CD4-positive, alpha-beta T cell (primary cell): ENCODE results near the gene MECR. TPM values are rescaled to one million over a fixed set of nuclear protein-coding genes. Genes with fewer than 3 reads are reported as not detected.

Experiments used
- ATAC-seq: fragments of 200-7000 bp; cut with Tn5 transposase; one replicate; pipeline ENCODE4 v1.10.0; 2022; ENCODE audit warnings: mild to moderate bottlenecking; ENCODE audit not compliant: poor library complexity
- CTCF ChIA-PET: fragments of 350-600 bp; sonication (Branson Sonifier 250); formaldehyde crosslinking; loops from one replicate; lab custom pipeline; 2021; ENCODE audit warnings: antibody characterized with exemption, inconsistent platforms; lab: Charles Lee
- POLR2A ChIA-PET: fragments of 350-600 bp; sonication (Branson Sonifier 250); formaldehyde crosslinking; loops from one replicate; lab custom pipeline; 2021; ENCODE audit warnings: antibody characterized with exemption, inconsistent platforms; lab: Charles Lee
- DNase-seq, 14 experiments: peaks; one replicate each; pipeline ENCODE4 v3.0.0-alpha.2; 2013 to 2020; ENCODE audit warnings: mixed read lengths in 2 of 14
- H3K27ac ChIP-seq, 2 donors: one replicate each; pipeline versions ENCODE4 v1.5.1 to v1.7.0; 2013; ENCODE audit warnings: low read length in 2 of 2, low read depth in 1 of 2, mild to moderate bottlenecking in 1 of 2
- H3K27me3 ChIP-seq, 2 experiments: 1 replicate in 1 of 2; 2 replicates in 1 of 2; pipeline versions ENCODE4 v1.6.1 to v1.7.0; 2013; ENCODE audit warnings: low read length in 2 of 2, control low read depth in 1 of 2, mild to moderate bottlenecking in 1 of 2, moderate library complexity in 1 of 2; ENCODE audit not compliant: insufficient read depth in 2 of 2, control insufficient read depth in 1 of 2
- H3K36me3 ChIP-seq: one replicate; pipeline ENCODE4 v1.6.1; 2013; ENCODE audit warnings: low read length, control low read depth; ENCODE audit not compliant: insufficient read depth
- H3K4me1 ChIP-seq: one replicate; pipeline ENCODE4 v1.6.1; 2013; ENCODE audit warnings: low read length, control low read depth; ENCODE audit not compliant: insufficient read depth
- H3K4me3 ChIP-seq: one replicate; pipeline ENCODE4 v1.5.1; 2013; ENCODE audit warnings: mild to moderate bottlenecking, low read length, moderate library complexity
- H3K9me3 ChIP-seq, 2 experiments: 1 replicate in 1 of 2; 2 replicates in 1 of 2; pipeline versions ENCODE4 v1.6.1 to v1.7.0; 2013; ENCODE audit warnings: low read length in 2 of 2, mild to moderate bottlenecking in 2 of 2, control low read depth in 1 of 2, moderate library complexity in 1 of 2; ENCODE audit not compliant: control insufficient read depth in 1 of 2, insufficient read depth in 1 of 2
- H3K27ac Mint-ChIP-seq: one replicate; pipeline ENCODE4 v1.8.0; 2020; ENCODE audit warnings: mixed read lengths
- H3K27me3 Mint-ChIP-seq: one replicate; pipeline ENCODE4 v1.8.0; 2021; ENCODE audit warnings: mixed read lengths
- H3K36me3 Mint-ChIP-seq: one replicate; pipeline ENCODE4 v1.8.0; 2021; ENCODE audit warnings: low read depth, mixed read lengths
- H3K4me1 Mint-ChIP-seq: one replicate; pipeline ENCODE4 v1.8.0; 2021; ENCODE audit warnings: low read depth, mixed read lengths
- H3K4me3 Mint-ChIP-seq: one replicate; pipeline ENCODE4 v1.8.0; 2020; ENCODE audit warnings: mild to moderate bottlenecking, mixed read lengths
- H3K9me3 Mint-ChIP-seq: one replicate; pipeline ENCODE4 v1.8.0; 2020; ENCODE audit warnings: mixed read lengths
- CTCF ChIP-seq: fragments of 200-600 bp; IDR thresholded peaks from one replicate; pipeline ENCODE4 v1.8.0; 2022; ENCODE audit warnings: antibody characterized with exemption, mild to moderate bottlenecking
- intact Hi-C, 2 experiments: fragments of 100-400 bp; cut with DNase I in 1 of 2; cut with micrococcal nuclease in 1 of 2; formaldehyde crosslinking; loops; one replicate each; pipeline versions ENCODE4 v1.15.1 to v1.9.0; 2023 to 2025; cut with DNase I, micrococcal nuclease
- total RNA-seq, 174 experiments: library from RNA in 2 of 174; stranded (reverse) in 2 of 174; gene quantifications; one replicate each; pipeline ENCODE4 v1.2.3 and lab custom pipeline; 2021 to 2026

The MECR gene
- total RNA-seq, 2 experiments from 2014 or later, result 5.5 to 6.6 TPM

DNA sequence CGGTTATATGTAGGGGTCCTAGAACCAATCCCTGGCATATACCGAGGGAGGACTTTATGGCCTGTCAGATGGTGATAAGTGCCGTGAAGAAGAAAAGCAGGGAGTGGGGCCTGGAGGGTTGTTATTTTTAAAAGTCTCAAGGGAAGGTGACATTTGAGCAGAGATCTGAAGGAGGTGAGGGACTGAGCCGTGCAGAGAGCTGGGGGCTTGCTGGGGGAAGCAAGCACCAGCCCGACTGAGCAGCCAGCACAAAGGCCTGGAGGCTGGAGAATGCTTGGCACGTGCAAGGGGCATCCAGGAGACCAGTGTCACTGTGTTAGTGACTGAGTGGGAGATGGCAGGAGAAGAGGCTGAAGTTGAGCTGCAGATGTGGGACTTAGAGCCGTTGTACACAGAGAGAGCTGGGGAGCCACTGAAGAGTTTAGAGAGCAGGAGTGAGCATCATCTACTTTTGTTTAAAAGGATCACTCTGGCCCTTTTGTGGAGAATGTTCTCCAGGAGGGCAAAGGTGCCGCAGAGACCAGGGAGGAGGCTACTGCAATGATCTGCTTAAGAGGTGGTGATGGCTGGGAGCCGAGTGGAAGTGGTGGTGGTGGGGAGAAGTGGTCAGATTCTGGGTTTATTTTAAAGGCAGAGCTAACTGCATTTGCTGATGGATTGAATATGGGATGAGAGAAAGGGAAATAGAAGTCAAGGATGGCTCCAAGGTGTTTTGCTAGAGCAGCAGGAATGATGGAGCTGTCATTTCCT, 36.8 kb upstream of the MECR start:
- ATAC-seq (no peak), DNase-seq (no peak)
- Histone ChIP-seq H3K4me3 (no peak overlapping the region), H3K27me3 (peaks cover 13 to 27% of the 10 kb centered on the region in 2 experiments), H3K27ac (no peak overlapping the region), H3K36me3 (no peaks in the 10 kb centered on the region), H3K9me3 (no peaks in the 10 kb centered on the region), H3K4me1 (no peaks in the 10 kb centered on the region)
- H3K9me3 Mint-ChIP-seq, result no peaks in the 10 kb centered on the region
- no peak overlapping the region for H3K27ac Mint-ChIP-seq
- H3K36me3 Mint-ChIP-seq, result no peaks in the 10 kb centered on the region
- no peak for TF ChIP-seq CTCF
- POLR2A ChIA-PET, result interaction anchor here (1.0 kb wide), 1 partner anchor 8 kb away, joined by 3 read pairs; no protein-coding TSS in a partner anchor
- CTCF ChIA-PET, result no interaction called here
- intact Hi-C loops, result no loop called here
- H3K4me1 Mint-ChIP-seq, result no peaks in the 10 kb centered on the region
- H3K4me3 Mint-ChIP-seq, result no peak overlapping the region
- H3K27me3 Mint-ChIP-seq, result peaks cover 76% of the 10 kb centered on the region

- H3K9me3 Mint-ChIP-seq, result no peaks in the 10 kb centered on the region
- H3K9me3 ChIP-seq, result no peaks in the 10 kb centered on the region
- H3K36me3 Mint-ChIP-seq, result no peaks in the 10 kb centered on the region
- no peaks in the 10 kb centered on the region for H3K4me1 Mint-ChIP-seq
- TF ChIP-seq CTCF, result no peak
- DNase-seq, result no peak
- H3K27ac Mint-ChIP-seq, result no peak overlapping the region
- intact Hi-C loops, result no loop called here
- no peak overlapping the region for H3K4me3 ChIP-seq
- no peak for ATAC-seq
- H3K4me1 ChIP-seq, result no peaks in the 10 kb centered on the region
- peaks cover 13 to 32% of the 10 kb centered on the region in 2 experiments for H3K27me3 ChIP-seq
- H3K27ac ChIP-seq, result no peak overlapping the region
- POLR2A ChIA-PET, result no interaction called here
- H3K27me3 Mint-ChIP-seq, result peaks cover 76% of the 10 kb centered on the region
- H3K4me3 Mint-ChIP-seq, result no peak overlapping the region
- H3K36me3 ChIP-seq, result no peaks in the 10 kb centered on the region
- CTCF ChIA-PET, result no interaction called here
Observed at GRCh38 chr1:29266912-29267311, 36.2 kb upstream of the MECR start.

GRCh38 chr1:29264773-29265389, 34.1 kb upstream of the MECR start:
- H3K9me3 ChIP-seq, result peaks cover 0 to 9% of the 10 kb centered on the region in 2 experiments
- no peak for DNase-seq
- H3K27ac Mint-ChIP-seq, result no peak overlapping the region
- H3K36me3 Mint-ChIP-seq, result no peaks in the 10 kb centered on the region
- ChIA-PET CTCF (no interaction called here), POLR2A (no interaction called here)
- no peak overlapping the region for H3K27ac ChIP-seq
- peaks cover 4% of the 10 kb centered on the region for H3K4me1 Mint-ChIP-seq
- no peak overlapping the region for H3K4me3 ChIP-seq
- peaks cover 77% of the 10 kb centered on the region for H3K27me3 Mint-ChIP-seq
- no peaks in the 10 kb centered on the region for H3K9me3 Mint-ChIP-seq
- H3K4me1 ChIP-seq, result peaks cover 6% of the 10 kb centered on the region
- intact Hi-C loops, result no loop called here
- no peak for TF ChIP-seq CTCF
- H3K27me3 ChIP-seq, result peaks cover 25 to 42% of the 10 kb centered on the region in 2 experiments
- no peaks in the 10 kb centered on the region for H3K36me3 ChIP-seq
- H3K4me3 Mint-ChIP-seq, result no peak overlapping the region
- ATAC-seq, result no peak
